ELR (cell line): ENCODE measurements around the gene CT83.

Source experiments
- DNase-seq: peaks from one replicate; pipeline ENCODE4 v3.0.0-alpha.2; 2015; ENCODE audit warnings: low read depth

The CT83 gene, protein sequence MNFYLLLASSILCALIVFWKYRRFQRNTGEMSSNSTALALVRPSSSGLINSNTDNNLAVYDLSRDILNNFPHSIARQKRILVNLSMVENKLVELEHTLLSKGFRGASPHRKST

DNA sequence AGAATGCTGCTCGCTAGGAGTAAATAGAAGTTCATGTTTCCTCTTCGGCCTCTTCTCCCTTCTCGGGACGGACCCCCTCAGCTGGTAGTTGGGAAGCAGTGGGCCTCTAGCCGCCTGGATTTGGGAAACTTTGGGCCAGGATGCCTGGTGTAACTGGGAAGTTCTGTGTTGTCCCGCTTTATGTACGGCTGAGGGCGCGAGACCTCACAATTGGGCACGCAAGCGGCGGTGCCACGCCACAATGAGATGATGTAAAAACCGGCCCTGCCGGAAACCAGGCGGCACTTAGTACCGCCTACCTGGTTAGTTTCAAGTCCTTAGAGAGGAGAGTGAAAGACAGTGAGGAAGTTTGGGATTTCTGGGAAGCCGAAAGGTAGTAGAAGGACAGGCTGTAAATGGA, at the start of gene CT83:
TSS of gene CT83 (minus strand) at position 155 of the 400 bp plus-strand sequence. CDS start at position 35, 120 bp downstream.
- DNase-seq, result no peak

DNA sequence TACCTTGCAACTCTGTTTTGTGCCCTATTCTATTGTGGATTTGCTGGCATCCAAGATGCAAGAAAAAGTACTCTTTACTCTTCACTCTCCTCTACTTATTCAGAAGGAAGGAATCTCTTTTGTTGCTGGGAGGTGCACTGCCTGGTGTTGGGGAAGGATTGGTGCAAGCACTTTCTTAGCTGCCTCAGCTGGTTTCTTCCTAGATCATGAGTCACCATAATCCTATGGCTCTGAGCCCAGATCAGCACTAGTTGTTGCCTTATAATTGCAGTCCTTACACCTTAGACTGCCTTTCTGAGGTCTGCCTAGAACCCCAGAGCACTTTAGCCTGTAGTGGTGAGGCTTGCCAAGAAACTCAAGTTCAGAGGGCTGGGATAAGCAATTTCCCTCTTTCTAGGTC, 37.0 kb upstream of the CT83 start:
- DNase-seq, result peak; percentile 1

DNA sequence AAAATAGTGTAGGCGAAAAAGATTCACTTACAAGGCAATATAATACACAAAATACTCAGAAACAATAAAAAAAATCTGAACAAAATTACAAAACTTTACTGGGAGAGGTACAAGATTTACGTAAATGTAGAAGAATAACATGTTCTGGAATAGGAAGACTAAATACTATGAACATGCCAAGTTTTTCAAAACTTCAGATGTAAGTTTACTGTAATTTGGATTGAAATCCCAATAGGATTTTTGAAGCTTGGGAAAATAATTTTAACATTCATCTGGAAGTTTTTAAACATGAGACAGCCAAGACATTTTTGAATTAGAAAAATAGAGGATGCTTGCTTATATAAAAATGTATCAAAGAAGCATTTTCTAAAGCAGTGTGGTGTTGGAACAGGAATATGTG, 30.5 kb upstream of the CT83 start:
- no peak for DNase-seq

DNA sequence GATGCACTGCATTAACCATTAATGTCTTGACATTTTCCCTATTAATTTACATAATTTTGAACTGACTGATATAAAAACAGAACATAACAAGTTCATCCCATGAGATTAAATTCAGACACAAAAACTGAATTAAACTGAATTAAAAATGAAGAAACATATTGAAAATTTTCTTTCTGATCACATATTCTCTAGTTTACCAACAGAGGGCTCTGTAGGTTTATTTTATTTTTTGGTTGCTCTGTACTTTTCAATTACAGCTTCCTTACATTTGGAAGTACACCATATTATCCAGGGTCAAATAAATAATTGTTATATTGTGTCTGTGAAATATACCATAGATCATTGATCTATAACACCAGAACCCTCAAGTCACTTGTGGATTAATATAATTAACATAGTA, 27.3 kb upstream of the CT83 start:
- peak; percentile 12 for DNase-seq

DNA sequence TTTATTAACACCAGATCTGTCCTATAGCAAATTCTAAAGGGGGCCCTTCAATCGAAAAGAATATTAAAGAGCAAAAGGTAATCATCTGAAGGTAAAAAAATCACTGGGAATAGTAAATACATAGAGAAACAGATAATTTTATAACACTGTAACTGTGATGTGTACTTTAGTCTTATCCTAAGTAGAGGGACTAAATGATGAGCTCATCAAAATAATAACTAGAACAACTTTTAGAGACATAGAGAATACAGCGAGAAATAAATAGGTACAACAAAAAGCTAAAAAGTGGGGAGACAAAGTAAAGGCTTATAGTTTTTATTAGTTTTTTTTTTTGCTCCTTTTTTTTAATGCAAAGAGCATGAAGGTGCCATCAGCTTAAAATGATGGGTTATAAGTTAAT, 17.3 kb upstream of the CT83 start:
- no peak for DNase-seq

DNA sequence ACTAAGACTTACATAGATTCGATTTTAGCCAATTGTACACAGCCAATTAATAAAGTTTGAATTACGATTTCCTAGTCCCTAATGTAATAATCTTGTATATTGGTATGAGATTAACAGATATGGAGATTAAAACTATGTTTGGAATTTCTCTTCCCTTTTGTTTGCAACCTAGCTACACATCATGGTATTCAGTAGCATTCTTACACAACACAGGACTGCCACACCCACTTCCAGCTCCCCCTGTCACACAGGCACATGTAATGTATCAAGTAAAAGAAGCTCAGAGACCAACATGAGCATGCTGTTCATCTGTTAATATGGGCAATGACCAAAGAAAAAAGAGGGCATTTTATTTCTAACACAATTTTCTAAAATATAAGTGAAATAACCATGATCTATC, 13.6 kb downstream of the CT83 start:
- DNase-seq, result no peak

DNA sequence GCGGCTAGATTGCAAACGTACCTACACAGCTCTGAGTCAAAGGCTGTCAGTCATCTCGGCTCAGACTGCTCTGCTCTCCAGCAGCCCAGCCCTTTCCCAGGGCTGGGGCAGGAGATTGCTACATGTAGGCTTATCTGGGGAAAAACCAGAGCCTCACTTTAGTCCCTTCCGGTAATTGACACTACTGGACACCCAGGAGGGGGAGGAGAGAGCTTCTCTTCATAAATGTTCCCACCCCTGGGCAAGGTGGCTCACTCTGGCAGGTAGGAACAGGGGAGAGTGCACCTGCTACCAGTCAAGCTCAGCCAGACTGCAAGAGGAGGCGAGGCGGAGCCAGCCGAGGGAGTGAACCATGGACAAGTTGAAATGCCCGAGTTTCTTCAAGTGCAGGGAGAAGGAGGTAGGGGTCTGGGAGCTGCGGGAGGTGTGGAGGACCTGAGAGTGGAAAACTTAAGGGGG, 26.4 kb downstream of the CT83 start, which contains the start of gene SLC6A14:
TSS of gene SLC6A14 (plus strand) at position 249 of the 459 bp plus-strand sequence. CDS start at position 353, 104 bp downstream.
- DNase-seq, result no peak

DNA sequence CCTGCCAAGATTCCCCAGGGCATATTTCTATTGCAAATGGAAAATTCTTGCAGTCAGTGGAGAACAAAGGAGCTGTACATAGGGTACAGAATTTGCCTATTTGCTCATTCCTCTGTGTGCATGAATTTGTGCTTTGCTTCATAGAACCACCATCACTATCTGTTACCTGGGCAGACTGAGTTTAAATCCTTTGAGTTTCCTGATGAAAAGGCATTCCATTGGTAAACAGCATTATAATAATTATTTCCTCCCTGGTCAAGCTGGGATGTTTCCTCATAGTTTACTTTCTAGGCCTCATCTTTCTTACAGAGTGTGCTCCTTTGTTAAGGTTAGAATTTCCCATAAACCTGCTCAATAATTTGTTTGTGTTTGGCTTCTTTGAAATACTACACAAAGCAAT, 27.2 kb downstream of the CT83 start:
- DNase-seq, result no peak

DNA sequence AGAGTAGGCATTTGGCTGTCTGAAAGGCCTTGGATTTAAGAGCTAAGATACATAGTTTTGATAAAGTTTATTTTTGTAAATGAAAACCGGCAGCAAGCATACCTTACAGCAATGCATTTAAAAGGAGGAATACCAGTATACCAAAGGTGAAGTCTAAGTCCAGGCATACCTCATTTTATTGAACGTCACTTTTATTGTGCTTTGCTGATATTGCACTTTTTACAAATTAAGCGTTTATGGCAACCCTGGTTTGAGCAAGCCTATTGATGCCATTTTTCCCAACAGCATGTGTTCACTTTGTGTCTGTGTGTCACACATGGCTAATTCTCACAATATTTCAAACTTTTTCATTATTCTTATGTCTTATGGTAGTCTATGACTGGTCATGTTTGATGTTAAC, 34.8 kb downstream of the CT83 start:
- DNase-seq, result no peak

DNA sequence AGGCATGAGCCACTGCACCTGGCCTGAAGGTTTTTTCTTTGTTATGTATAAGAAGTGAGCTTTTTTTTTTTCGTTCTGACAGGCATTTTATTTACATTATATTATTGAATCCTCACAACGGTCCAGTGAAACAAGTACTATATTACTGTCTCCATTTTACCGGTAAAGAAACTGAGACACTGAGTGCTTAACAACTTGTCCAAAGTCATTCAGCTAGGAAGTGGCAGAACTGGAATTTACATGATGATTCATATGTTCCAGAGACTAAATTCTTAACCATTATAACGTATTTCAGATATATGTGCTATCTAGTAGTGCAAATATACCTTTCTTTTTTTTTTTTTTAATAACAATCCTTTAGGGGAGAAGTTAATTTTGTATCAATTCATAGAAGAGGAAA, 44.8 kb downstream of the CT83 start:
- no peak for DNase-seq

DNA sequence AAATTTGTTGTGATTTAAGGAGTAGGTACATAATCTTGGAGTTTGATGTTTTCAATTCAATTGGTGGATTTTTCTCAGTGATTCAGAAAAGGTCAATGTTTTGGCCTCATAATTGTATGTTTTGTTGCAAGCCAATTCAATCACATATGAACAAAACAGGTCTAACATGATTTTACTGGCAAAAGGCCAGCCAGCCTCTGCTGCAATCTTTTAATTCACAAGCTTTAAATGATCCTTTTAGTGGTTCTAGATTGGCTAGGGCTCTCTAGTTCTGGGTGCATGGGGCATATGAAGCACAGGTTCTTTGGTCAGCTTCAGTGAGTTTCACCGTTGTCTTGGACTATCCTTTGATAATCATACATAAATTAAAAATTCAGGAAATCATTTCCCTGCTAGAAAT, 45.6 kb downstream of the CT83 start:
- no peak for DNase-seq

DNA sequence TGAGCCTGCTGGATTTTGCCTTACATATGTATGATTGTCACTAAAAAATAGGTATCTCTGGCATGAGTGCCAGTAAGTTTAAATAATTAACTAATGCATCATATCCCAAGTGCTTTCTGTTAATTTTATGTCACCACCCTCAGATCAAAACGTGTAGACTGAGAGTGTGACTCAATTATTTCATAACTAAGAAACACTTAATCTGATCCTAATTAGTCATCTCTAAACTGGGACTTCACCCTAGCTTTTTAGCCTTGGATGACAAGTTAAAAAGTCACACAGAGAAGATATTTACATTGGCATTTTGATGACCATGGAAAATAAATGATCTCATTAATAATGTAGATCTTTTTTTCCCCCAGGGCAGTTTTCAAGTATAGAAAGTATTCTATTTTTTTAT, 49.5 kb downstream of the CT83 start:
- no peak for DNase-seq
